ENCODE measurements around the gene OGFR.

OGFR gene

GRCh38 chr20:62825986-62826645 is 21.5 kb downstream of the OGFR start:
- DNase-seq, result no peak

- DNase-seq, result no peak
These were observed 22.1 kb downstream of the OGFR start for GRCh38 chr20:62826646-62827310.

- no peak for DNase-seq
These were observed 22.8 kb downstream of the OGFR start for GRCh38 chr20:62827311-62828038.

GRCh38 chr20:62828051-62828450 is 23.4 kb downstream of the OGFR start:
- no peak for DNase-seq

- DNase-seq, result no peak
These were observed 24.0 kb downstream of the OGFR start for GRCh38 chr20:62828511-62829230.

- no peak for DNase-seq
These were observed 24.9 kb downstream of the OGFR start for GRCh38 chr20:62829231-62830230.

- no peak for DNase-seq
These were observed 25.6 kb downstream of the OGFR start for GRCh38 chr20:62830251-62830650.

- DNase-seq, result no peak
These were observed 26.2 kb downstream of the OGFR start for GRCh38 chr20:62830821-62831220.

- DNase-seq, result no peak
These were observed 26.7 kb downstream of the OGFR start for GRCh38 chr20:62831361-62831788.

- DNase-seq, result no peak
These were observed 27.2 kb downstream of the OGFR start for GRCh38 chr20:62831854-62832211.

- no peak for DNase-seq
These were observed 27.7 kb downstream of the OGFR start for GRCh38 chr20:62832212-62832922.

- no peak for DNase-seq
These were observed 28.3 kb downstream of the OGFR start for GRCh38 chr20:62832951-62833391.

- DNase-seq, result no peak
These were observed 30.5 kb downstream of the OGFR start for GRCh38 chr20:62834967-62835730.

GRCh38 chr20:62835931-62836861 is 31.6 kb downstream of the OGFR start:
- no peak for DNase-seq

- DNase-seq, result no peak
These were observed 32.4 kb downstream of the OGFR start for GRCh38 chr20:62836967-62837490.

GRCh38 chr20:62837790-62838127 is 33.1 kb downstream of the OGFR start:
- DNase-seq, result no peak

GRCh38 chr20:62838128-62838891 is 33.7 kb downstream of the OGFR start:
- DNase-seq, result no peak

GRCh38 chr20:62839261-62839660 is 34.6 kb downstream of the OGFR start:
- no peak for DNase-seq
